ENCODE results near the gene SMCO3.
A peak's percentile ranks its signal among the peaks of the same experiment; 100 is the strongest.

- TF ChIP-seq POLR2A (IDR thresholded peaks at IDR 0.05), result peak; percentile 35 to 55
- TF ChIP-seq, protein P1, sequence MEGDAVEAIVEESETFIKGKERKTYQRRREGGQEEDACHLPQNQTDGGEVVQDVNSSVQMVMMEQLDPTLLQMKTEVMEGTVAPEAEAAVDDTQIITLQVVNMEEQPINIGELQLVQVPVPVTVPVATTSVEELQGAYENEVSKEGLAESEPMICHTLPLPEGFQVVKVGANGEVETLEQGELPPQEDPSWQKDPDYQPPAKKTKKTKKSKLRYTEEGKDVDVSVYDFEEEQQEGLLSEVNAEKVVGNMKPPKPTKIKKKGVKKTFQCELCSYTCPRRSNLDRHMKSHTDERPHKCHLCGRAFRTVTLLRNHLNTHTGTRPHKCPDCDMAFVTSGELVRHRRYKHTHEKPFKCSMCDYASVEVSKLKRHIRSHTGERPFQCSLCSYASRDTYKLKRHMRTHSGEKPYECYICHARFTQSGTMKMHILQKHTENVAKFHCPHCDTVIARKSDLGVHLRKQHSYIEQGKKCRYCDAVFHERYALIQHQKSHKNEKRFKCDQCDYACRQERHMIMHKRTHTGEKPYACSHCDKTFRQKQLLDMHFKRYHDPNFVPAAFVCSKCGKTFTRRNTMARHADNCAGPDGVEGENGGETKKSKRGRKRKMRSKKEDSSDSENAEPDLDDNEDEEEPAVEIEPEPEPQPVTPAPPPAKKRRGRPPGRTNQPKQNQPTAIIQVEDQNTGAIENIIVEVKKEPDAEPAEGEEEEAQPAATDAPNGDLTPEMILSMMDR (IDR thresholded peaks at IDR 0.05), result no peak
Observed at GRCh38 chr12:14803011-14803829, 10.8 kb downstream of the SMCO3 start, which contains the start of the genes C12orf60 and WBP11.

Data from Peyer's patch (tissue), 4 donors.